Upper lobe of left lung (tissue), 4 donors: ENCODE results near the gene UGT1A10.

Experiments
- CTCF ChIP-seq, 6 experiments: fragments of 450-650 bp in 4 of 6; fragments of 200-600 bp in 2 of 6; sonication (generic) in 2 of 6; IDR thresholded peaks; one replicate each; pipeline ENCODE4 v1.5.1; 2016 to 2019; ENCODE audit warnings: antibody characterized with exemption in 6 of 6
- POLR2A ChIP-seq, 4 donors: fragments of 450-650 bp; IDR thresholded peaks; one replicate each; pipeline ENCODE4 v1.5.1; 2016 to 2017; ENCODE audit warnings: antibody characterized with exemption in 4 of 4, mild to moderate bottlenecking in 2 of 4
- POLR2AphosphoS5 ChIP-seq, 2 donors: sonication (generic); formaldehyde crosslinking; IDR thresholded peaks; one replicate each; pipeline ENCODE4 v1.5.1; 2017; ENCODE audit warnings: antibody characterized with exemption in 2 of 2

GRCh38 chr2:233817995-233818638 lies 181.9 kb downstream of the UGT1A10 start:
- TF ChIP-seq POLR2A (IDR thresholded peaks at IDR 0.05) = no peak
- no peak for TF ChIP-seq CTCF (IDR thresholded peaks at IDR 0.05)
- no peak for TF ChIP-seq POLR2AphosphoS5 (IDR thresholded peaks at IDR 0.05)
